Measurements from ENCODE around the gene ELMO3. TPM values are rescaled to one million over a fixed set of nuclear protein-coding genes. Genes with fewer than 3 reads are reported as not detected.

The ELMO3 gene
- total and polyA plus RNA-seq, 2 of the 13 experiments (the other 11 are each of a cell fraction or from before 2014, with no cell fraction given): 2.6 to 4.0 TPM

DNA sequence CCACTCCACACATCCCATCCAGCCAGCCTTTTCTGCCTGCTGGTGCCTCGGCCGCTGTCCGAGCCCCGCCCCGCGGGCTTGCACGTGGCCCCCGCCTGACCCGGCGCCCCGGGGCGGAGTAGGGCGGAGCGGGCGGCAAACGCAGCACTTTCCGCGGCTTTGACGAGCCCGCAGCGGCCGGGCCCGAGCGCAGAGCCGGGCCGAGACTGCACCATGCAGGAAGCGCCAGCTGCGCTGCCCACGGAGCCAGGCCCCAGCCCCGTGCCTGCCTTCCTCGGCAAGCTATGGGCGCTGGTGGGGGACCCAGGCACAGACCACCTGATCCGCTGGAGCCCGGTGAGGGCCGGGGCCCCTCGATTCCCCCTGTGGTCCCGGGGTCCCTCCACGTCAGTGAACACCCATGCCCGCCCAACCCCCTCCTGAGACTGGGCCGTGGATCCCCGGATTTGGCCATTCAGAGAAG lies 34.3 kb upstream of the ELMO3 start, which contains the start of gene HSF4 (continued):
- no peak for TF ChIP-seq ZEB1 (IDR thresholded peaks at IDR 0.05; ENCODE audit: insufficient replicate concordance, low read depth)
- peak; percentile 63 for TF ChIP-seq TEAD3 (CRISPR knock-in tag; optimal IDR thresholded peaks at IDR 0.05; ENCODE audit: borderline replicate concordance)
- TF ChIP-seq HNRNPL (IDR thresholded peaks at IDR 0.05; ENCODE audit: low read depth, low read length): no peak
- TF ChIP-seq MYNN (CRISPR knock-in tag; IDR thresholded peaks at IDR 0.05; ENCODE audit: low read depth): no peak
- peak; percentile 100 for TF ChIP-seq HNRNPK (IDR thresholded peaks at IDR 0.05; ENCODE audit: low read depth, low read length, poor library complexity, severe bottlenecking)
- TF ChIP-seq TRIM24 (CRISPR knock-in tag; IDR thresholded peaks at IDR 0.05): no peak
- TF ChIP-seq ZSCAN5A (CRISPR knock-in tag; IDR thresholded peaks at IDR 0.05; ENCODE audit: borderline replicate concordance): peak; percentile 92; the same call in 1 of the 2 replicates
- peak; percentile 93 for TF ChIP-seq ZFP37 (CRISPR knock-in tag; IDR thresholded peaks at IDR 0.05; ENCODE audit: borderline replicate concordance)
- TF ChIP-seq FLYWCH1 (CRISPR knock-in tag; IDR thresholded peaks at IDR 0.05): no peak
- no peak for TF ChIP-seq ZNF318 (CRISPR knock-in tag; IDR thresholded peaks at IDR 0.05)
- TF ChIP-seq PRPF4 (IDR thresholded peaks at IDR 0.05; ENCODE audit: low read depth, low read length, poor library complexity, severe bottlenecking): no peak
- TF ChIP-seq ZNF749 (CRISPR knock-in tag; IDR thresholded peaks at IDR 0.05; ENCODE audit: borderline replicate concordance): peak; percentile 88
- TF ChIP-seq ZSCAN25 (CRISPR knock-in tag; IDR thresholded peaks at IDR 0.05): peak; percentile 87
- TF ChIP-seq, protein P1, sequence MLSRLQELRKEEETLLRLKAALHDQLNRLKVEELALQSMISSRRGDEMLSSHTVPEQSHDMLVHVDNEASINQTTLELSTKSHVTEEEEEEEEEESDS (CRISPR knock-in tag; IDR thresholded peaks at IDR 0.05; ENCODE audit: borderline replicate concordance): peak; percentile 46; the same call in 1 of the 2 replicates
- TF ChIP-seq, protein P2, sequence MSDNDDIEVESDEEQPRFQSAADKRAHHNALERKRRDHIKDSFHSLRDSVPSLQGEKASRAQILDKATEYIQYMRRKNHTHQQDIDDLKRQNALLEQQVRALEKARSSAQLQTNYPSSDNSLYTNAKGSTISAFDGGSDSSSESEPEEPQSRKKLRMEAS (IDR thresholded peaks at IDR 0.05): peak; percentile 98
- no peak; the same call in 1 of the 2 replicates for TF ChIP-seq DR1 (CRISPR knock-in tag; IDR thresholded peaks at IDR 0.05)
- peak; percentile 97 for TF ChIP-seq BCL6 (CRISPR knock-in tag; IDR thresholded peaks at IDR 0.05)
- TF ChIP-seq GRHL1 (CRISPR knock-in tag; conservative IDR thresholded peaks at IDR 0.05): no peak

Measured in HepG2 (cell line).